NCI-H128 (cell line): ENCODE data around the gene MUCL1.

Experiments
- DNase-seq: peaks from one replicate; lab custom pipeline; 2025; ENCODE audit not compliant: unreplicated experiment; lab: John Stamatoyannopoulos, UW

Gene MUCL1

GRCh38 chr12:54891717-54892478, 37.6 kb downstream of the MUCL1 start:
- DNase-seq = no peak
